SKM-1 (cell line): ENCODE results near the gene ROCK2.

ENCODE experiments used
- DNase-seq: peaks from one replicate; lab custom pipeline; 2025; ENCODE audit not compliant: unreplicated experiment; lab: John Stamatoyannopoulos, UW

ROCK2 gene

DNA sequence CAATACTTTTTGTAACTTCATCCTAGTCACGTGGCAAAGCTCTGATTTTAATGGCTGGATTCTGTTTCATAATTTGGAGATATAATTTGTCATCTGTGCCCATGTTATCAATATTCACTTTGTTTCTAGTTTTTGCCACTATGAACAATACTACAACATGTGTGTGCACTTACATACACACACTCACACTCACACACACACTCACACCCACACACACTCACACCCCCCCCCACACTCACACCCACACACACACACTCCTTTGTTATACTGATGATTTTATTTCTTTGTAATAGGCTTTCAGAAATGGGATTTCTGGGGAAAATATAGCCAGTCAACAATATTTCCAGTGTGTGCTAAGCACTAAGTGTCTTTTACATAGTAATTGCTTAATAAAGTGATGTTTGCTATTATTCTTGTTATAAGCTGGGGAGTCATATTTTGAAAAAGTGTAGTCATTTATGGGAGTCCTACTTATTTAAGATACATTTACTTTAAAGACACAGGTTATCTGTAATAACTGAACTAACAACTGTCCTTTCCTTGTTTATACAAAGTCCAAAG is 22.8 kb upstream of the ROCK2 start:
- DNase-seq = no peak

- DNase-seq = no peak
Measured at GRCh38 chr2:11366326-11366741, 21.9 kb upstream of the ROCK2 start.

DNA sequence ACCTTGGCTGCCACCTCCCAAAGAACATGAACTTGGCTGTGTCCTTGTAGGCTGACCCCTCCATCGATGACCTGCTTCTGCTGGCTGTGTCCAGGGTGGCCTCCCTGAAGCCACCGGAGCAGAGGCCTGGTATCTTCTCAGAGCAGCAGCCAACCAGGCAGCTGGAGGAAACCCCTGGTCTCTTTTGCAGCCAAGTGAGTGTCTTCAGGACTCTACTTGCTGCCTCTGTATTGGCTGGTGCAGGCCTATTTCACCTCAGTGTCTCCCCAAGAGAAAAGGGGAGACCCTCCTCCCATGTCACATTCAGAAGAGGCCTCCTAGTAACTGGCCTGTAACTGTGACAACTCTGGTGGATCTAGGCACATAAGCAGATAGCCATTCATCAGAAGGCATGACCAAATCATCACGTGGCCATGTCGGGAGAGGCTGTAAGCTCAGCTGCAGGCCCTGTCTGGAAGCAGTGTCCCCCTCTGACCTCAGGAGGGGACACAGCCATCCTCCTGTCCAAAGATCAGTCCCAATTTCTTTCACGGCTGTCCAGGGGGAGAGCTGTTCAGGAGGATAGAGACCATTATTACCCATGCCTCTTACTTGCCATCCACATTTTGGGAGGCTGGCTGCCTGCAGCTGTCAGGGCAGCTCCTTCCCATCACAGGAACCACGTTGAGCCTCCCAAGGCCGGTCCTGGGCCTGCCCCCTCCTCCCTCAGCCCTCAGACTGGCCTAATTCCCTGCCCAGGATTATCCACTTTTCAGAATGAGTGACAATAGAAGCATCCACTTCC is 20.9 kb upstream of the ROCK2 start:
- no peak for DNase-seq

- no peak for DNase-seq
Measured at GRCh38 chr2:11364565-11364887, 20.1 kb upstream of the ROCK2 start.

DNA sequence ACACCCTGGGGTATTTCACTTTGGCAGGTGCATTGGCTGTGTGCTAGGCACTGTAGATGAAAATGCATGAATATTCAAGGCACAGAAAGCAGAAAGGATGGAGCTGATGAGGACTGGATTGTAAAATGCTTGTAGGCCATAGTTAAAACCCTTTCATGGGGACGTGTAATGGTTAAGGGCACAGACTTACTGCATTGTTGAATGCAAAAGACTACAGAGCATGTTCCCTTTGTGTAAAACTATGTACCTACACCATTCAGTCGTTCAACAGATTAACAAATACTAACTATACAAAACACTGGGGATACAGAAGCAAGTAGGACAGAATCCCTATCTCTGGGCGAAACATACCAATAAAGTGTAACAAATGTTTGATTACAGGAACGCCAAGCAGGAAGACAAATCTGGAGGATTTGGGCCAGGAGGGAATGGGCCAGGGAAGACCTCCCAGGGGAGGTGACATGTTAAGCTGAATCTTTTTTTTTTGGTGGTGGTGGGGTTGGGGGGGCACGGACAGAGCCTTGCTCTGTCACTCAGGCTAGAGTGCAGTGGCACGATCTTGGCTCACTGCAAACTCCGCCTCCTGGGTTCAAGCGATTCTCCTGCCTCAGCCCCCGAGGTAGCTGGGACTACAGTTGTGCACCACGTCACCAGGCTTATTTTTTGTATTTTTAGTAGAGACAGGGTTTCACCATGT is 19.6 kb upstream of the ROCK2 start:
- no peak for DNase-seq

DNA sequence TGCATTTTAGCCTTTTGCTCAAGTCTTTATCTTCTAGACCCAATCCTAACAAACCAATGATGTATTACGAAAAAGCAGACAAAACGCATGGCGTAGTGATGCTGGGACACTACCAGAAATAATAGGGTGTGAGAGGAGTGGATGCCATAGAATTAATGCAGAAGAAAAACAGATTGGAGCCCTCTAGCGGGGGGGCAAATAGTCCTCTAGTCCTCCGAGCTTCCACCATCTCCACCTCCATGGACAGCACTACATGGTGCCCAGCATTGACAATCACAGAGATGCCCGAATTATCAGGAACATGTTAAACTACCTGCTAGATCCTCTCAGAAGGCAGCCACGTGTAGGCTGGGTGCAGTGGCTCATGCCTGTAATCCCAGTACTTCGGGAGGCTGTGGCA is 15.4 kb upstream of the ROCK2 start:
- DNase-seq = no peak

- no peak for DNase-seq
Measured at GRCh38 chr2:11357428-11357972, 13.1 kb upstream of the ROCK2 start.

GRCh38 chr2:11356764-11357163 is 12.3 kb upstream of the ROCK2 start:
- DNase-seq = no peak

DNA sequence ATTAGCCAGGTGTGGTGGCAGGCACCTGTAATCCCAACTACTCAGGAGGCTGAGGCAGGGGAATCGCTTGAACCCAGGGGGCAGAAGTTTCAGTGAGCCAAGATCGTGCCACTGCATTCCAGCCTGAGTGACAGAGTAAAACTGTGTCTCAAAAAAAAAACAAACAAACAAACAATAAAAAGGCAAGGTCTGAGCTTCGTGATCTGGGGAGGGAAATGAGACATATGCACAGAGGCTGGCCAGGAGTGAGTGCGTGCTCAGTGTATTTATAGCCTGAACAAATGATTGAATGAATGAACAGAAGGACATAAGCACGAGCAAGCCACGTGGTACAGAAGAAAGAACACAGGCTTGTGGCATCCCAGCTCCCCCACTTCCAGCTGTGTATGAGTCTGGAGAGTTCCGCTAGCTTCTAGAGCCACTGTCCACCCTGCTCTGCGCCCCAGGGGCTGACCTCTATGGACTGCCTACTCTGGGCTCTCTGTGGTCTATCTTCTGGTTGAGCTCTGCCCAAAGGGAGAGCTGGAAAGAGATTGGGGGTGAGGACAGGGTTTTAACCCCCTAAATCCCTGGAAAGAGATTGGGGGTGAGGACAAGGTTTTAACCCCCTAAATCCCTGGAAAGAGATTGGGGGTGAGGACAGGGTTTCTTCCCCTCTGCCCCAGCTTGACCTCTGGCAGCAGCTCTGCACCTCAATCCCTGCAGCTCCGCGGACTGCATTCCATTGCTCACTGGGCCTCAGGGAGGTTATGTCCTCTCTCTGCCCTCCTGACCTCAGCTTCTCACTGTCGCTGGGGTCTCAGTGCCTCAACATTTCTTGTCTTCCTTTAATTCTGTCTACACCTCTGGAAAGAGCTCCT is 11.0 kb upstream of the ROCK2 start:
- DNase-seq = no peak

GRCh38 chr2:11354363-11355154 is 10.1 kb upstream of the ROCK2 start:
- no peak for DNase-seq

DNA sequence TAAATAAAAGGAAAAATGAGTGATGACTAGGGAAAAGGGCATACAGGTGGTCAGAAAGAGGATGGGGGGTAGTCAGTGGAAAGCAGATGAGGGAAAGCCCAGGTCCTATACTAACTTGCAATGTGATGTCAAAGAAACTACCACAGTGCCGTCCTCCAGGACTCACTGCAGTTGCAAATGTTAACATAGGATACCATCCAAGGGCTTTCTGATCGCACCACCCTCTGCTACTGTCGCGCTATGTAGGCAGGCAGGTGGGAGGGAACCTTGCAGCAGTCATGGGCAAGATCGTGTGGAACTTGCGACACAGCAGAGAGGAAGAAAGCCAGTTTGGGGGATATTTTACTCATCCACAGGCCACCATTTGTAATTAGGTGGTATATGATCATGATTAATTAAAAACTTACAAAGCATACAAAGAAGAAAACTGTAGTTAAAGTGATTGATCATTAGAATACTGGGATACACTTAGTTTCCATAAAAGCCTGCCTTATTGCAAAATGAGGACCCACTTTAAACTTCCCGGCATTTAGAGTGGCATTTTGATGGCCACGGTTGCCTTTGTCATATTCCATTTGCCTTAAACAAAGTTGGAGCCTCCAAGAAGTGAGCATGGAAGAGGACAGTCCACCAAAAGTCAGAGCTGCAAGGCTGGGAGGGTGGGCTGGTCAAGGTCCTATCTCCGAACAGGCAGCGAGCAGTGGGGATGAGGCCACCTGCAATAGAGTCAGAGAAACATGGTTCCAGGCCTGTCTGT is 8.5 kb upstream of the ROCK2 start:
- DNase-seq = no peak

- no peak for DNase-seq
Measured at GRCh38 chr2:11348209-11348749, 3.8 kb upstream of the ROCK2 start.

- DNase-seq = no peak
Measured at GRCh38 chr2:11347403-11347959, 3.0 kb upstream of the ROCK2 start.

DNA sequence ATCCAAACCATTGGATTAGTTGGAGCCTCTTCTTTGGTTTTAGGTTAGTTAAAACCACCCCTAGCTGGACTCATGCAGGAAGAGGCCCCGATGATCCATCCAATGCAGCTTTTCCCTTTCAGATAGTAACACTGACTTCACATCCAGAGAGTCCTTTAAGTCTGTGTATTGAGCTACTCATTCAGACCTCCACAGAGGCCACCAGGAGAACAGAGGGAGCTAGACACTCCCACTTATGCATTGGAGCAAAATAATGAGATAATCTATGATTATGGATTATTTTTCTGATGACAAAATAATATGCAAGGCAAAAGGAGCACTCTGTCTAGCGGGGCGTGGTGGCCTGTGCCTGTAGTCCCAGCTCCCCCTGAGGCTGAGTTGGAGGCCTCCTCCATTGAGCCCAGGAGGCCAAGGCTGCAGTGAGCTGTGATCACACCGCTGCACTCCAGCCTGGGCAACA is 1.6 kb upstream of the ROCK2 start:
- no peak for DNase-seq

DNA sequence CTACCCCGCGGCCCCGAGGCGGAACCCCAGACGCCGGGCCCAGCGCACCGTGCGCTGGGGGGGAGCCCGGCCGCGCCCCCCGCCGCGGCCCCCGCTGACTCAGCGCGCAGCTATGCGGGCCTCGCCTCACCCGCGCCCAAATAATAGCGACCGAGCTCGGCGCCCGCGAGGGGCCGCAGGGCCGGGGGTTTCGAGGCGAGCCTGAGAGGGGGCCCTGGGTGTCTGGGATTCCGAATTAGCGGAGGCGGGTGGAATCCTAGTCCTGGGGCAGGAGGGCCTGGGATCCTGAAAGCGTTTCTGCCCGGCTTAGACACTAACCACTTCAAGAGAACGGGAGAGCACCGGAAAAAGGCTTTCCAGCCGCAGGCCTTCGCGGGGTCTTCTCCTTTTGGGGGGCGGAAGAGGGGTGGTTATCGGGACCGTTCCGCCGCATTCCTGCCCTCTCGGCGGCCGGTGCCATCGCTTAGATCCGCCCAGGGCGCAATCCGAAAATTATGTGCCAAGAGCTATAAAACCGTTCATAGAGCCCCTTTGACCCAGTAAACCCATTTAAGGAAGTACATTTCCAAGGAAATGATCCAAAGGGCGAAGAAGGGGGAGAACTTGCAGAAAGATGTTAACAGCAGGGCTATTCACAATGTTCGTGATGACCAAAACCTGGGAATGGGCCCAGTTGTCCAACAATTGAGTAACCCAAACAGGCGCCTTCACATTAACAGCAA is 681 bp upstream of the ROCK2 start:
- DNase-seq = no peak

DNA sequence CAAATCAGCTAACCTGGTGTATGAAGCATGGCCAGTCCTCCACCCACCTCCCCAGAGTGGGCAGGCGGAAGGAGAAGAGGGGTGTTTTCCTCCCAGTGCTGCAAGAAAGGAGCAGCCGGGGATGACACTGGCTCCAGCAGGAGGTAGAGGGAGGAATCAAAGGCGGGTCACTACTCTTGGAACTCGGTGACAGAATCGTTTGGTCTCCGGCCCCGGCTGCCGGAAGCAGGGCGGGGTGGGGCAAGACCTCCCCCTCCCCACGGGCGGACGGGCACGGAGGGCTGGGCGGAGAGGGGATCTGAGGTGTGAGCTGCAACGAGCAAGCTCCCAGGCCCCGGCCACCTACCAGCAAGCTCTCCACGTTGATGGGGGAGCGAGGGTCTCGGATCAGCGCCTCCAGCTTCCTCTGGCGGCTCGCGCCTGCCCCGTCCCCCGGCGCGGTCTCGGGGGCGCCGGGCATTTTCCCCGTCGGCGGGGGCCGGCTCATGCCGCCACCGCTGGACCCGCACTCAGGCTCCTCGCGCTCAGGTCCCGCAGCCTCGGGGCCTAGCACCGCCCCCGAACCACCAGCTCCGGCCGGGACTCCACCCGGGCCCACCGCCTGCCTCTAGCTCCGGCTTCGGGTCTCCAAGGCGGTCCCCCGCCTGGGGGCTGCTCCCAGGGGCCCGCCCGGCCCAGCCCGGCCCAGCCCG is 640 bp downstream of the ROCK2 start:
- DNase-seq = no peak

DNA sequence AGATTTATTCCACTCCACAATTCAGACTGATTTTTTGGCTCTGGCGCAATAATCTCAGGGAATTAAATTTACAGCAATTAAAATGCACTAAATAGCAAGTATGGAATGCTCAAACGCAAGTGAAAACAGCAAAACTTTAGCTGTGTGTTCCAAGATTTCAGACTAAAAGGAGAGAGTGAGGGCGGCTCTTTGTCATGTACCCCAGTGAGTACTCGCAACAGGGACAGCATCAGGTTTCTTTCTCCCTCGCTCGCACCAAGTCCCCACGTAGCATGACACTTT is 1.1 kb downstream of the ROCK2 start:
- no peak for DNase-seq
